Measurements from ENCODE around the gene CPXM2.

Gene CPXM2

GRCh38 chr10:123911866-123912265 is 20.3 kb upstream of the CPXM2 start:
- Mint-ChIP-seq H3K9me3 (peaks cover 3% of the 10 kb centered on the region), H3K27ac (no peak overlapping the region), H3K36me3 (no peaks in the 10 kb centered on the region), H3K4me1 (peaks cover 9% of the 10 kb centered on the region), H3K27me3 (peaks cover 76% of the 10 kb centered on the region), H3K4me3 (no peak overlapping the region)
- no peak for ATAC-seq

GRCh38 chr10:123909866-123910265 is 18.3 kb upstream of the CPXM2 start:
- no peak overlapping the region for H3K4me3 Mint-ChIP-seq
- no peaks in the 10 kb centered on the region for H3K36me3 Mint-ChIP-seq
- peaks cover 70% of the 10 kb centered on the region for H3K27me3 Mint-ChIP-seq
- peaks cover 9% of the 10 kb centered on the region for H3K4me1 Mint-ChIP-seq
- no peak overlapping the region for H3K27ac Mint-ChIP-seq
- no peak for ATAC-seq
- peaks cover 3% of the 10 kb centered on the region for H3K9me3 Mint-ChIP-seq

DNA sequence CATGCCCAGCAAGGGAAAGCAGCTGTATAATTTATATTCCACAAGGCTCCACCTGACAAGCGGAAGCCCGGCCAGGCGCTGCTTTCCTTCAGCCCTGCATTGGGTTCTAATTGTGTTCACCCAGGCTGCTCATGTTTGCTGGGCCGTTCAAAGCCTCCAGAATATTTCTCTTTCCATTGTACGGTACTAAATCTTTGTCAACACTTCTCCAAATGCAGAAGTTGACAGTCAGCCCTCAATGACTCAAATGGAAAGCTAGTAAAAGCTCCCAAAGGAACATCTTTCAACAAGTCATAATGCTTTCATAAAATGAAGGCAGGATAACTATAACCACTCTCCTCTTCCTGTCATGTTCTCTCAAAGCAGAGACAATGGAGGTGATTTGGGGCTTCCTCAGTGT is 17.8 kb upstream of the CPXM2 start:
- H3K27me3 Mint-ChIP-seq, result peaks cover 66% of the 10 kb centered on the region
- H3K4me1 Mint-ChIP-seq, result peaks cover 9% of the 10 kb centered on the region
- H3K27ac Mint-ChIP-seq, result no peak overlapping the region
- H3K4me3 Mint-ChIP-seq, result no peak overlapping the region
- ATAC-seq, result no peak
- peaks cover 3% of the 10 kb centered on the region for H3K9me3 Mint-ChIP-seq
- no peaks in the 10 kb centered on the region for H3K36me3 Mint-ChIP-seq

DNA sequence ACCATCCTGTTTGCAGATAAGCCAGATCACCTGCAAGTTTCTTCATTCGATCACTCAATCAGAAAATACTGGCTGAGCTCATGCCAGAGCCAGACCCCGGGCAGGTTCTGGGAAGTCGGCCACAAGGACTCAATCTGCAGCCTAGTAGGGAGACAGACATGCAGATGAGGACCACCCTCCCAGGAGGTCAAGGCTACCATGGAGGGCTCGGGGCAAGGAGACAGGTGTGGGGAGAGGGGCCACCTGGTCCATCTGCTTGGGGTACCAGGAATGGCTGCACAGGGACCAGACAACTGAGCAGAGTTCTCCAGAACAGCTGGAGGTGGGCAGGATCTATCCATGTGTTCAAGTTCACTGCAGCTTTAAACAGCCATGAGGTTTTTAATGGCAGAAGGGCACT is 16.8 kb upstream of the CPXM2 start:
- no peaks in the 10 kb centered on the region for H3K36me3 Mint-ChIP-seq
- H3K9me3 Mint-ChIP-seq, result peaks cover 3% of the 10 kb centered on the region
- no peak for ATAC-seq
- peaks cover 3% of the 10 kb centered on the region for H3K4me1 Mint-ChIP-seq
- H3K27ac Mint-ChIP-seq, result no peak overlapping the region
- peaks cover 57% of the 10 kb centered on the region for H3K27me3 Mint-ChIP-seq
- no peak overlapping the region for H3K4me3 Mint-ChIP-seq

DNA sequence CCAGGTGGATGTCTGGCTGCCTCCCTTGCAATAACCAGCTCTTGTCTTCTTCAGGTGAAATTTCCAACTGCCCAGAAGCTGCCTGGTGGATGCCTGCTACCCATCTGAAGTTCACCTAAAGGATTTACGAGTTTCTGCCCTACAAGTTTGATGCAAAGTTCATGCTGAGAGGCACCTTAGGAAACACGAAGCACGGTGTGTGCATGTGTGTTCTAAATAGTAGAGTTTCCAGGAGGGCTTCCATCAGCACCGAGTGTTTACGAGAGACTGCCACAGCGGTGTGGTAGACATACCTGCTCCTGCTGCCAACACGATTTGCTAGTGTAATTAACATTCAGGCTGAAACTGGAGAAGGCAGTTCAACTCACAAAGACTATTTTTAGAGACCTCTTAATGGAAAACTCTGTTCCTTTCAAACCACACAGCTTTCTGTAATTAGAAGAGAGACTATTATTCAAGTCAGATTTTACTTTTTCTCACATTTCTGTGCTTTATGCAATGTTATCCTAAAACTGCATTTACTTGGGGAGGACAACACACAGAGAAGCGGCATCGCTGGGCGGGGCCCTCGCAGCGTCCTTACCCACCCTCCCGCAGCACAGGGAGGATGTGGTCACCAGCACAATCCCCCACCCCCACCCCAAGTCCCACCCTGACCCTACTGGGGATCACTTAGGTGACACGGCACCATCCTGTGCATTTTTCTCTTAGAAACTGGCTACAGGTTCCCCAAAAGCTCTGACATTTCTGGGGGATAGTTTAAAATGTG is 15.5 kb upstream of the CPXM2 start:
- Mint-ChIP-seq H3K27me3 (peaks cover 51% of the 10 kb centered on the region), H3K9me3 (peaks cover 3% of the 10 kb centered on the region), H3K4me3 (no peak overlapping the region), H3K36me3 (no peaks in the 10 kb centered on the region), H3K4me1 (no peaks in the 10 kb centered on the region), H3K27ac (no peak overlapping the region)
- ATAC-seq, result no peak

DNA sequence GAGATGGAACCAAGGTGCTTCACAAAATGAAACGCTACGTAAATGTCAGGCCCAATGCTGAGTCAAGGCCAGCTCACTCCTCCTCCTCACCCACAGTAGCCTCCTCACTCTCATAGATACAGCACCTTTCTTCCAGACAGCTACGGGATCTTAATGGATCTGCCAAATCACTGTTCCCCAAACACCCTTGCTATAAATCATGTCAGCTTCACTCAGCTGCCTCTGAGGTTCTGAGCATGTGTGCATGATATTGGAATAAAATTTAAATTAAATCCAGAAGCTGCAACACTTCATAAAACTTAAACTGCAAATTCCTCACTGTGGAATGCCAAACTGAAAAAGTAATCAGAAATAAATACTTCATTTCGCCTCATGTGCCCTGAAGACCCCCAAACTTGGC is 14.7 kb upstream of the CPXM2 start:
- Mint-ChIP-seq H3K9me3 (peaks cover 3% of the 10 kb centered on the region), H3K4me1 (no peaks in the 10 kb centered on the region), H3K4me3 (no peak overlapping the region), H3K36me3 (no peaks in the 10 kb centered on the region), H3K27me3 (peaks cover 46% of the 10 kb centered on the region), H3K27ac (no peak overlapping the region)
- ATAC-seq, result no peak

GRCh38 chr10:123904834-123905409 is 13.3 kb upstream of the CPXM2 start:
- no peak for ATAC-seq
- H3K9me3 Mint-ChIP-seq, result peaks cover 5% of the 10 kb centered on the region
- no peak overlapping the region for H3K27ac Mint-ChIP-seq
- H3K36me3 Mint-ChIP-seq, result no peaks in the 10 kb centered on the region
- H3K4me1 Mint-ChIP-seq, result no peaks in the 10 kb centered on the region
- H3K4me3 Mint-ChIP-seq, result no peak overlapping the region
- H3K27me3 Mint-ChIP-seq, result peaks cover 33% of the 10 kb centered on the region

- no peaks in the 10 kb centered on the region for H3K36me3 Mint-ChIP-seq
- H3K4me1 Mint-ChIP-seq, result no peaks in the 10 kb centered on the region
- peaks cover 26% of the 10 kb centered on the region for H3K27me3 Mint-ChIP-seq
- peaks cover 11% of the 10 kb centered on the region for H3K9me3 Mint-ChIP-seq
- ATAC-seq, result no peak
- H3K4me3 Mint-ChIP-seq, result no peak overlapping the region
- no peak overlapping the region for H3K27ac Mint-ChIP-seq
Observed at GRCh38 chr10:123903621-123904020, 12.0 kb upstream of the CPXM2 start.

DNA sequence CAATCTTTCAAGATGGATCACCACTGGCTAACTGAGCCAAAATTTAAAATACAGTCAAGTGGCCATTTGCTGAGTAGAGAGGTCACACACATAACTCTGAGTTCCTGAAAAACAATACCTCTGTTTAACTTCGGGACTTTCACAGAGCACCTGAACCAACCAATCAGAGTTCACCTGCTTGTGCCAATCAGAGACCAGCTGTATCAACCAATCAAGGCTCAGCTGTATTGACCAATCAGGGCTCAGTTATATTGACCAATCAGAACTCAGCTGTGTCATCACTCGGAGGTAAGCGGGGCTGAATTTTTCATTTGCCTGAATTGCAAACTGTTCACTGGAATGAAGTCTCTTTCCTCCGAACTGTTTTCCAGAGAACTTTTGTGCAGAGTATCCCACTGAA is 10.0 kb upstream of the CPXM2 start:
- Mint-ChIP-seq H3K4me3 (no peak overlapping the region), H3K36me3 (no peaks in the 10 kb centered on the region), H3K27me3 (peaks cover 21% of the 10 kb centered on the region), H3K27ac (no peak overlapping the region), H3K4me1 (no peaks in the 10 kb centered on the region), H3K9me3 (peaks cover 11% of the 10 kb centered on the region)
- no peak for ATAC-seq

DNA sequence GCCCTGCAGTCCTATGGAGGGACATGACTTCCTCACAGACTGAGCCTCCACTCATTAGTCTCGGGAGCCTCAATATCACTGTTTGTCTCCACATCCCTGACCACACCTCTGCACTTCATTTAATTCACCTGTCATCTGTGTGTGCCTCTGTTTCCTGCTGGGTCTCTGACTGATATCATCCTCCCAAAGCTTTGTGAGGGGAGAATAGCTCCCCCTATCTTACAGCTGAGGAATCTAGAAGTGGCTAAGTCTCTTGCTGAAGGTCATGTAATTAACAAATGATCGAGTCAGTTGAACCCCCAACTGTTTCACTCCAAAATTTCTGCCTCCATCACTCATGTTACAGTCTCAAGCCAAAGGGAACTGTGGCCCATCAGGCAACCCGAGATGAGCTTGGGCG is 5.5 kb upstream of the CPXM2 start:
- peaks cover 35% of the 10 kb centered on the region for H3K27me3 Mint-ChIP-seq
- ATAC-seq, result no peak
- H3K36me3 Mint-ChIP-seq, result no peaks in the 10 kb centered on the region
- H3K4me3 Mint-ChIP-seq, result no peak overlapping the region
- H3K9me3 Mint-ChIP-seq, result peaks cover 11% of the 10 kb centered on the region
- no peak overlapping the region for H3K27ac Mint-ChIP-seq
- H3K4me1 Mint-ChIP-seq, result no peaks in the 10 kb centered on the region

DNA sequence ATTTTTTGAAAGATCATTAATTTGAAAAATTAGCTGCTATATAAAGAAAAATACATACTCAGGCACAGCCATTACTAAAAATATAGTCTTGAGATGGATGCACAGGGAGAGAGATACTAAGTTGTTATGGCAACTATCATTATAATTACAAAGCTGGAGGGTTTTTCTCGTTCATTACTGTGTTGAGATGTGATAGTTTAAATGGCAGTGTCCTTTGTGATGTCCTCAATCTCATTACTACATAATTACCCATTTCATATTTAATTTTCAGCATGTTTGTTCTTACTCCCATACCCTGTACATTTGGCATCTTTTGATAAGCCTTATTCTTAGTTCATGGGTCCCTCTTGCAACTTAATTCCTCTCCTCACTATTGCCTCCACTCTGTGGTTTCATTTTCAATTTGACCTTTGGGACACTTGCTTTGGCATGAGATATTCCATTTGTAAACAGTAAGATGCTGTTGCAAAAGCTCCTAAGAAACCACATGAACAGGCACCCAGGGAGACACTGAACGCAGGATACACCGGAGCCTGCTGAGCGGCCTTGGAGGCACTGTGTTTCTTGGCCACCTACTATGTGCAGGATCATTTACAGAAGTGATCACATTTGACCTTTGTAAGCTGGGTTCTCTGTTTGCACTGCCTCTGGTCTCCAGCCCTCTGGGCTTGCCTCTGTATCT is 4.8 kb upstream of the CPXM2 start:
- Mint-ChIP-seq H3K27ac (no peak overlapping the region), H3K36me3 (no peaks in the 10 kb centered on the region), H3K4me1 (no peaks in the 10 kb centered on the region), H3K27me3 (peaks cover 38% of the 10 kb centered on the region), H3K4me3 (no peak overlapping the region), H3K9me3 (peaks cover 11% of the 10 kb centered on the region)
- no peak for ATAC-seq

GRCh38 chr10:123893651-123894050 is 2.0 kb upstream of the CPXM2 start:
- Mint-ChIP-seq H3K27me3 (peaks cover 55% of the 10 kb centered on the region), H3K9me3 (no peaks in the 10 kb centered on the region), H3K27ac (no peak overlapping the region), H3K4me1 (peaks cover 6% of the 10 kb centered on the region), H3K4me3 (no peak overlapping the region), H3K36me3 (no peaks in the 10 kb centered on the region)
- ATAC-seq, result no peak

DNA sequence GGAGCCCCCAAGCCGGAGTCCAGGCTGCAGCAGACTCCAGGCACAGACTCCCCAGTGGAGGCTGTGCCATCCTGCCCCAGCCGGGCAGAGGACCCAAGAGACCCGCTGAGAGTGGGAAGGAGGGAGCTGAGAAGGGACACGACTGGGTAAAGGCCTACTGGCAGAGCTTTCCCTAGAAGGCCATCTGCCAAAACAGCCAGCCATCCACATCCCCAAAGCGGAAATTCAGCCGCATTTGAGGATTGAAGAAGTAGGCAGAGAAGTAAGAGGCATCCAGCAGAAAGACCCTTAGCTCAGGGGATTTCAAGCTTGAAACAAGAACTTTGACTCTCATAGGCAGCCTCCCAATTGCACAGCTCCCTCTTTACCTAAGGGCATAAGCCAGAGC is 857 bp downstream of the CPXM2 start:
- Mint-ChIP-seq H3K36me3 (no peaks in the 10 kb centered on the region), H3K9me3 (no peaks in the 10 kb centered on the region), H3K4me1 (peaks cover 6% of the 10 kb centered on the region), H3K4me3 (no peak overlapping the region), H3K27me3 (peaks cover 46% of the 10 kb centered on the region), H3K27ac (no peak overlapping the region)
- no peak for ATAC-seq

GRCh38 chr10:123890226-123890625 is 1.4 kb downstream of the CPXM2 start:
- H3K27me3 Mint-ChIP-seq, result peaks cover 46% of the 10 kb centered on the region
- no peak overlapping the region for H3K27ac Mint-ChIP-seq
- H3K4me3 Mint-ChIP-seq, result no peak overlapping the region
- ATAC-seq, result no peak
- no peaks in the 10 kb centered on the region for H3K9me3 Mint-ChIP-seq
- H3K36me3 Mint-ChIP-seq, result no peaks in the 10 kb centered on the region
- H3K4me1 Mint-ChIP-seq, result peaks cover 6% of the 10 kb centered on the region

DNA sequence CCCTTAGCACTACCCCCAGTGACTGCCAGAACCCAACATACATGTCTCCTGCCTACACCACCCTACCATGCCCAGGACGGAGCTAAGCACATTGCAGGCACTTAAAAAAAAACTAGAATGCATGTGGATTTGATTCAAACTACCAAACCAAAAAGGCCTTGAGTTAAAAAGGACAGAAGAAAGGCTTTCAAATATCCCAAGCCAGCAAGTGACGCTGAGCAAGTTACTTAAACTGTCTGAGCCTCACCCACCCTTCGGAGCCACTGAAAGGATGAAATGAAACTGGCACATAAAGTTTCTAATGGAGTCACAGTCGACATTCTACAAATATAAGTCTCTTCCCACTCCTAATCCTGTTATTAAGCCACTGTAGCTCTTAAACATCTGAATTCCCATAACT is 1.8 kb downstream of the CPXM2 start:
- Mint-ChIP-seq H3K36me3 (no peaks in the 10 kb centered on the region), H3K4me1 (peaks cover 6% of the 10 kb centered on the region), H3K9me3 (no peaks in the 10 kb centered on the region), H3K4me3 (no peak overlapping the region), H3K27ac (no peak overlapping the region), H3K27me3 (peaks cover 42% of the 10 kb centered on the region)
- no peak for ATAC-seq

DNA sequence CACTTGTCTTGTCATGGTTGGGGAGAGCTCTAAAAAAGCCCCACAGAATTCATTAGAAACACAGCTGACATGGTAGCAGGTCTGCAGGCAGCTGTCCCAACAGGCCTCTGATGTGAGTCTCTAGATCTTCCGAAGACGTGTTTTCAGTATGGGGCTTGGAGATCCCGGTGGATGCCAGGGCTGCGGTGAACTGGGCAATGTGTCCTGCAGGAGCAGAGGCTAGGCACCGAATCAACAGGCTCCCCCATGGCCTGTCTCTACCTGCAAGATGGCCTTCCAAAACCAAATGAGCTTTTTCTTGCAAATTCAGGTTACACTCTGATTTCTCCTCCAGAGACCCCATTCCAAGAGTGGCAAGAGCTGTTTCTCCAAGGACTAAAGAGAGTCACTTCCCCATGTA is 2.9 kb downstream of the CPXM2 start:
- Mint-ChIP-seq H3K27me3 (peaks cover 31% of the 10 kb centered on the region), H3K4me3 (no peak overlapping the region), H3K9me3 (no peaks in the 10 kb centered on the region), H3K27ac (no peak overlapping the region), H3K4me1 (peaks cover 6% of the 10 kb centered on the region), H3K36me3 (no peaks in the 10 kb centered on the region)
- no peak for ATAC-seq

Data from stimulated activated memory B cell treated with anti-CD40 and anti-IgM and Interleukin-4, amounts not matched to agents 10 μg/mL and 1 μg/mL and 100 μg/mL, for 72 hours (primary cell).